Adipocyte (in vitro differentiated cells): ENCODE measurements around the gene LRRC46.

Experiments
- DNase-seq: peaks from one replicate; pipeline ENCODE4 v3.0.0-alpha.2; 2015; ENCODE audit warnings: low read depth
- H3K27me3 ChIP-seq: replicated peaks from 2 replicates; pipeline ENCODE4 v1.7.0; 2013; ENCODE audit warnings: mild to moderate bottlenecking, low read length, moderate library complexity; ENCODE audit not compliant: control insufficient read depth, insufficient read depth
- H3K36me3 ChIP-seq: 2 replicates; pipeline ENCODE4 v1.7.0; 2013; ENCODE audit warnings: low read length, mild to moderate bottlenecking, moderate library complexity; ENCODE audit not compliant: control insufficient read depth, insufficient read depth, severe bottlenecking
- H3K4me1 ChIP-seq: 2 replicates; pipeline ENCODE4 v1.7.0; 2013; ENCODE audit warnings: mild to moderate bottlenecking, low read length, moderate library complexity; ENCODE audit not compliant: control insufficient read depth, insufficient read depth
- H3K4me3 ChIP-seq: 2 replicates; pipeline ENCODE4 v1.7.0; 2013; ENCODE audit warnings: mild to moderate bottlenecking, low read length, moderate library complexity
- H3K9ac ChIP-seq: 2 replicates; pipeline ENCODE4 v1.7.0; 2013; ENCODE audit warnings: mild to moderate bottlenecking, low read length, moderate library complexity
- H3K9me3 ChIP-seq: 2 replicates; pipeline ENCODE4 v1.7.0; 2013; ENCODE audit warnings: mild to moderate bottlenecking, low read length, moderate library complexity; ENCODE audit not compliant: control insufficient read depth

LRRC46 gene

DNA sequence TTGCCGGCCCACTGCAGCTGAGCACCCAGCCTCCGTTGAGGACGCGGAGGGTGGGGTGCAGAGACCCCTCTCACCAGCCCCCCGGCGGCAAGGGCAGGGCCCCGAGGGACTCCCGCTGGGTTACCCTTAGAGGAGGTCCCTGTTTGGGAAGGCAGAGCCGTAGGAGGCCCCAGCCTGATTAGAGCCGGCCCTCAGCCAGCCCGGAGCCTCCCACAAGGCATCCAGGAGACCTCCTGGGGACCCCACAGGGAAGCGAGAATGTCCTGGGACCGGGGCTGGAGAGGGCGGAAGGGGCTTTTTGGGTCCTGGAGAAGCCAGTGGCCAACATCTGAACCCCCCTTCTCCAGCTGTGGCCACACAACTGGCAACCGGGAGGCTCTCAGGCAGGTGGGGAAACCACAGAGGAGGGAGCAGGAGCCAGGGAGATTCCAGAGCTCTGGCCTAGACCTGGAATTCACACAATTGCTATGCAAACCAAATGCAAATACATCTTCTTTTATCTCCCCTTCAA, 41.2 kb downstream of the LRRC46 start:
- no peaks in the 10 kb centered on the region for H3K9me3 ChIP-seq
- H3K36me3 ChIP-seq = no peaks in the 10 kb centered on the region
- H3K4me1 ChIP-seq = peaks cover 23% of the 10 kb centered on the region
- H3K4me3 ChIP-seq = no peak overlapping the region
- peak overlapping the region; percentile 27 for H3K9ac ChIP-seq
- DNase-seq = no peak
- peaks cover 28% of the 10 kb centered on the region for H3K27me3 ChIP-seq

GRCh38 chr17:47873200-47874090, 42.0 kb downstream of the LRRC46 start:
- Histone ChIP-seq H3K9me3 (no peaks in the 10 kb centered on the region), H3K27me3 (peaks cover 23% of the 10 kb centered on the region)

DNA sequence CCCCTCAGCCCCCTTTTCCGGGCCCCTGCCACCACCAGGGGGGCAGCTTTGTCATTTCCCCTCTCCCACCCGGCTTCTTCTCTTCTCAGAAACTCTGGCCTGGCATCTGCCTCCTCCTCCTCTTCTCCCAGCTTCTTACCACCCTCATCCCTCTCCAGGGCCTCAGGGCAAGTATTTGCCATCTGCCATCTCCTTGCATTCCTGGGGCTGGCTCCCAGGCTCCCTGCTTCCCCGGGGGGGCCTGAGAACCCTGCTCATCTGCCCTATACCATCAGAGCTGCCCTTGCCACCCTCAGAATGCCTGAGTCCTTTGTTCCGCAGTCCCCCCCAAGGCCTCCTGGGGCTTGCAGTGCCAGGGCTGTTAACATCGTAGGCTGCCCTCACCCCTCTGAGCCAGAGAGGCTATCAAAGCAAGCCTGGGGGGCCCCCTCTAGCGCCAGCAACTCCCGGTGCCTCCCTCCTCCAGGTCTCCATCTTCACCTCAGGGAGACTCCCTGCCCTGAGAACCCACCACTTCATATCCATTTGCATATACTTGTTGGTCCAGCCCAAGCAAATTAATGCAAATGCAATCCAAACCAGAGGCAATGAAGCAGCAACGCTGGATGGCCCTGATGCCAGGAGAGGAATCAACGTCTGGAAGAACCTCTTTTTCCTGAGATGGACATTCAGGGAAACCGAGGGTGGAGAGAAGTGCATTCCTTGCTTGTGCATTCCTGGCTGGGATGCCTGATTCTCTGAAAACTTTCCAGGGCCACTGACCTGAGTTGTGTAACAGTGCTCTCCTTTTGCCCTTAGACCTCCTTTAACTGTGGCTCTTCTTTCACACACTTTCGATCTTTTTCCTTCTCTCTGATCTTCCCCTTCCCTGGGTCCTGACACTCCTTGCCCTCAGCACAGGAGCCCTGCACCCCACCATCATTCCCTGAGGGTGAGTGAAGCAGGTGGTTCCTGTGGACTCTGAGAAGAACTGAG, 43.8 kb downstream of the LRRC46 start:
- H3K9ac ChIP-seq = no peak overlapping the region
- peaks cover 10% of the 10 kb centered on the region for H3K27me3 ChIP-seq
- H3K4me1 ChIP-seq = peaks cover 36% of the 10 kb centered on the region
- peak; percentile 28 for DNase-seq
- no peaks in the 10 kb centered on the region for H3K36me3 ChIP-seq
- H3K9me3 ChIP-seq = no peaks in the 10 kb centered on the region
- peak overlapping the region; percentile 5 for H3K4me3 ChIP-seq

More at GRCh38 chr17:47873200-47874090, 42.0 kb downstream of the LRRC46 start:
- Histone ChIP-seq H3K4me3 (no peak overlapping the region), H3K4me1 (peaks cover 30% of the 10 kb centered on the region), H3K36me3 (no peaks in the 10 kb centered on the region), H3K9ac (no peak overlapping the region)
- DNase-seq = no peak

DNA sequence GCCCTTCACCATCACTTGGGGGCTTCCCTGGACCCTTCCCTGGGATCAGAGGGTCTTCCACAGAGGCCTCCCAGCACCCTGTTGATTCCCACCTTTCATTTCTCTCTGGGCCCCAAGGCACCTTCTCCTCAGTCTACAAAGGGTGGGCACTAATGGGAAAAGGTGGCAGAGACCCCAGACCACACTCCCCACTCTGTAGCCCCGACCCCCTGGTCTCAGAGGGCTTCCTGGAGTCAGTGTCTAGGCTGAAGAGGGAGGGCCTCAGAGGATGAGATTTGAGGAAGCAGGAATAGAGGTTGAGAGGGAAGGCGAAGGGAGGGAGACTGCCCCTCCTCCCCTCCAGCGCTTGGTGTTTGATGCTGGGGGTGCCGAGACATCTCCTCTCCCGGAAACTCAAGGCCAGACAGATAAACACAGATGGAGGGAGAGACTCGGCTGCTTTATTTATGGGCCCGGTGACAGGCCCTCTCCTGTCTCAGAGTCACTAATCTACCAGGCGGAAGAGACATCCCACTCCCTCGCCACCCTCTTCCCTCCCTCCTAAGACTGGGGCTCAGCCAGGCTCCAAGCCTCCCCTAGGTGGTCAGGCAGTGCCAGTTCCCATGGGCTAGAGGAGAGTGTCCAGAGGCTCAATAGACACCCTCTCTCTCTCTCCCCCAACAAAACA, 46.0 kb downstream of the LRRC46 start:
- Histone ChIP-seq H3K4me1 (peaks cover 40% of the 10 kb centered on the region), H3K4me3 (no peak overlapping the region), H3K9ac (no peak overlapping the region), H3K9me3 (no peaks in the 10 kb centered on the region), H3K36me3 (no peaks in the 10 kb centered on the region), H3K27me3 (peaks cover 4% of the 10 kb centered on the region)
- DNase-seq = no peak

- Histone ChIP-seq H3K9ac (no peak overlapping the region), H3K27me3 (peaks cover 4% of the 10 kb centered on the region), H3K9me3 (no peaks in the 10 kb centered on the region), H3K36me3 (no peaks in the 10 kb centered on the region), H3K4me3 (no peak overlapping the region), H3K4me1 (peaks cover 40% of the 10 kb centered on the region)
- no peak for DNase-seq
These were observed 46.9 kb downstream of the LRRC46 start for GRCh38 chr17:47878203-47879027.

DNA sequence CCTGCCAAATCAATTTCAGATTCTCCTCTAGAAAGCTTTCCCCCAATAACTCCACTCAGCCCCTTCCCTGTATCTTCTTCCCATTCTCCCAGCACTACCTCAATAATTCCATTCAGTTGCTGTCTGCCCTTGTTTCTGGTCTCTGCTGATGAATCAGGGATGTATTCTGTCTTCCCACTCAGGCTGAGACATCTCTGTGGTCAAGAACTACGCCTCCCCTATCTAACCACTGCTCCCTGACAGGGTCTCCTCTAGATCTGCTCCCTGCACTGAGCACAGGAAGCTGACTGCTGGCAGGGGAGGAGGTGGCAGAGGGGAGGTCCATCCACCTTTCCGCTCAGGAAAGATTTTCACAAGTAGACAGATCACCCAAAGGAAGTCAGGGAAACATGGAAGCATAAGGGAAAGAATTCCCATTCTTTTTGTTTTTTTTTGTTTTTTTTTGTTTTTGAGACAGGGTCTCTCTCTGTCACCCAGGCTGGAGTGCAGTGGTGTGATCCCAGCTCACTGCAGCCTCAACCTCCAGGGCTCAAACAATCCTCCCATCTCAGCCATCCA, 47.6 kb downstream of the LRRC46 start:
- Histone ChIP-seq H3K4me3 (no peak overlapping the region), H3K27me3 (peaks cover 4% of the 10 kb centered on the region), H3K4me1 (peaks cover 46% of the 10 kb centered on the region), H3K36me3 (no peaks in the 10 kb centered on the region), H3K9ac (no peak overlapping the region), H3K9me3 (no peaks in the 10 kb centered on the region)
- no peak for DNase-seq

GRCh38 chr17:47879776-47880454, 48.4 kb downstream of the LRRC46 start:
- H3K9me3 ChIP-seq = no peaks in the 10 kb centered on the region
- no peak overlapping the region for H3K9ac ChIP-seq
- DNase-seq = no peak
- peaks cover 50% of the 10 kb centered on the region for H3K4me1 ChIP-seq
- no peak overlapping the region for H3K4me3 ChIP-seq
- H3K36me3 ChIP-seq = no peaks in the 10 kb centered on the region
- H3K27me3 ChIP-seq = no peaks in the 10 kb centered on the region

DNA sequence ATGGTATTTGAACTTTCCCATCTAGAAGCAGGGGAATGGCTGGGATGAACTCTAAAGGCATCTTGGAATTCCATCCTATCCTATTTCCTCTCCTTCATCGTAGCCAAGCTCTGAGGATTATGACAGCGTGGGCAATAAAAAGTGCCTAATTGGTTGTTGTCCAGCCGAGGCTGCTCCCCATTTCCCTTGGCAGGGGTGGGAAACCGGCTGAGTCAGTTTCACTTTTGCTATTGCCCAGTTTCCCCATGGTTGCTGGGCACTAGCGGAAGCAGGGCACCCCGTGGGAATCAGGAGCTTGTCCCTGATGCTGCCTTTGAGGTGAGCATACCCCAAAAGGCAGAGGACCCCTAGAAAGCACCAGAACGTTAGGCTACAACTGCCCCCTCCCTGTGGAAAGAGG, 50.8 kb downstream of the LRRC46 start:
- Histone ChIP-seq H3K27me3 (no peaks in the 10 kb centered on the region), H3K36me3 (no peaks in the 10 kb centered on the region), H3K4me3 (peak overlapping the region; percentile 49), H3K9me3 (no peaks in the 10 kb centered on the region), H3K9ac (peak overlapping the region; percentile 19), H3K4me1 (peaks cover 38% of the 10 kb centered on the region)
- no peak for DNase-seq

DNA sequence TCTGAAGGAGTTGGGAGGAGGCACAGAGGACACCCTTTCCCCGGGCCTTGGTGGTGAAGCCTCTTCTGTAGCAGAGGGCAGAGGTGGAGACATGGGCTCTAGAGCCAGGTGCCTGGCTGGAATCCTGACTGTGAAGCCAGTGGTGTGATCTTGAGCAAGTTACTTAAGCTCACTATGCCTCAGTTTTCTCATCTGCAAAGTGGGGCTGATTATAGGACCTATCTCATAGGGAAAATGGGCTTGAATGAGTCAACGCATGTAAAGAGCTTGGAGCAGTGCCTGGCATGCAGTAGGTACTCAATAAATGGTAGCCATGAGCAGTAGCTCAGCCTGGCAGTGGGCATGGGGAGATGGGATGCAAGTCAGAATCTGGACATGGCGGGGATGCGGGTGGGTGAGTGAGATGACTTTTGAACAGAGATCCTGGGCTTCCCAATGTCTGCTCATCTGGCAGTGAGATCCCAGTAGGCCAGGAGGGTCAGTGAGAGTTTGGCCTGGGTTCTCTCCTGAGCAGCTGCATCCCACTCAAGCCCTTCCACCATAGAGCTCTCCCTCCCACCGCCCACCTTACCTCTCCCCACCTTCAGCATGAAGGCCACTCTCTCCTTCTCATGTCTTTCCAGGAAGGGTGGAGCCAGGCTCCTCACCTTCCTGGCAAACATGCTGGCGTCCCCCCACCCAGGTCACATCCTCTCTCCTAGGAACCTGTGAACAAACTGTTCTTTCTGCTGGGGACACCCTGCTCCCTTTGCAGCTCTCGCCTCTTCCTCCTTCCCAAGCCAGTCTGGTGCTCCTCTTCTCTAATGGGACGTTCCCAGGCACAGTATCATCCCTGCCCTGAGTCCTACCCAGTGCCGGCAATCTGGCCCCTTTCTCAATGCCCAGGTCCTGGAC, 51.5 kb downstream of the LRRC46 start:
- H3K4me1 ChIP-seq = peaks cover 36% of the 10 kb centered on the region
- H3K36me3 ChIP-seq = no peaks in the 10 kb centered on the region
- H3K9me3 ChIP-seq = no peaks in the 10 kb centered on the region
- H3K4me3 ChIP-seq = peak overlapping the region; percentile 49
- H3K27me3 ChIP-seq = no peaks in the 10 kb centered on the region
- no peak for DNase-seq
- H3K9ac ChIP-seq = peak overlapping the region; percentile 19
